ENCODE measurements around the gene OS9. TPM values are rescaled to one million over a fixed set of nuclear protein-coding genes. Genes with fewer than 3 reads are reported as not detected.

Gene OS9
- total and polyA plus RNA-seq, 9 of the 15 experiments (the other 6 are each of a cell fraction or from before 2014, with no cell fraction given), result 4.6 to 105 (median 89.5) TPM

DNA sequence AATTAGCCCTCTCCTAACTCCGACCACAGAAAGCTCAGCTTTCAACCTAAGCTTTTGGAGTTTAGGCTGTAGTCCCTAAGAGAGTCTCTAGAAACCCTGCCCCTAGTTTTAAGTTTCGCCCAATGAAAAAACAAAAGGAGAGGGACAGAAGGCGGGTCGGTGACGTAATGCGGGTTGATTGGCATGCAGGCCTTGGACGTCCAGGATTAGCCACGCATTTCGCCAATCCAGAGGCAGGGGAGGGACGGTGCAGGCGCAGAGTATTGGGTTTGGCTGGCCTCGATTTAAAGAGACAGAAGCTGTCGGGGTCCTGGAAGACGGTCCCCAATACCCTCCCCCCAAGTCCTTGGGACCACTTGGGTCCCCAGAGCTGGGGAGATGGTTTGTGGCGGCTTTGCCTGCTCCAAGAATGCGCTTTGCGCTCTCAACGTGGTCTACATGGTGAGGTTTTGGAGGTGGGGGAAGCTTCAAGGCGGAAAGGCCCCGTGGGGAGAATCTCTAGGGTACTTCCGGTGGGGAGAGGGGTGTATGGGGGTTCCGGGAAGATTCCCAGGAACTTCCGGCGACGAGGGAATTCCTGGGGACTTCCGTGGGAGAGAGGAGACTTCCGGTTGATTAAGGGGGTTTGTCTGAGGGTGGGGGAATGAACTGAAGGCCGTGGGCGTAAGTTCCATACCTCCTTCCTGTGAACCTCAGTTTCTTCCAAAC is 51.0 kb downstream of the OS9 start, which contains the start of gene TSPAN31 (continued):
- TF ChIP-seq ZNF444 (CRISPR knock-in tag; IDR thresholded peaks at IDR 0.05) (0 out of 2 replicates have a peak, but pooled peaks have one; percentile 5), PHB (CRISPR knock-in tag; IDR thresholded peaks at IDR 0.05) (0 out of 2 replicates have a peak, but pooled peaks have one; percentile 13), YBX1 (IDR thresholded peaks at IDR 0.05) (no peak), BMI1 (IDR thresholded peaks at IDR 0.05; ENCODE audit: low read length) (no peak), ZFPM2 (CRISPR knock-in tag; IDR thresholded peaks at IDR 0.05) (0 out of 2 replicates have a peak, but pooled peaks have one; percentile 33), POLR2H (tag; IDR thresholded peaks at IDR 0.05; ENCODE audit: low read depth) (peak; percentile 70), PRPF4 (IDR thresholded peaks at IDR 0.05; ENCODE audit: insufficient read depth, low read depth, low read length, poor library complexity, severe bottlenecking) (no peak), ZNF12 (CRISPR knock-in tag; IDR thresholded peaks at IDR 0.05) (no peak), KLF6 (CRISPR knock-in tag; IDR thresholded peaks at IDR 0.05; ENCODE audit: borderline replicate concordance) (no peak), NR2F6 (CRISPR knock-in tag; IDR thresholded peaks at IDR 0.05) (no peak), E2F3 (CRISPR knock-in tag; IDR thresholded peaks at IDR 0.05) (no peak), ATF1 (CRISPR knock-in tag; IDR thresholded peaks at IDR 0.05) (peak; percentile 61; the same call in 1 of the 2 replicates), ATF1 (tag; IDR thresholded peaks at IDR 0.05) (peak; percentile 99), KAT7 (CRISPR knock-in tag; IDR thresholded peaks at IDR 0.05; ENCODE audit: borderline replicate concordance) (peak; percentile 72; the same call in 1 of the 2 replicates), PURB (CRISPR knock-in tag; IDR thresholded peaks at IDR 0.05; ENCODE audit: low read depth) (no peak)
- TF ChIP-seq, protein P1, sequence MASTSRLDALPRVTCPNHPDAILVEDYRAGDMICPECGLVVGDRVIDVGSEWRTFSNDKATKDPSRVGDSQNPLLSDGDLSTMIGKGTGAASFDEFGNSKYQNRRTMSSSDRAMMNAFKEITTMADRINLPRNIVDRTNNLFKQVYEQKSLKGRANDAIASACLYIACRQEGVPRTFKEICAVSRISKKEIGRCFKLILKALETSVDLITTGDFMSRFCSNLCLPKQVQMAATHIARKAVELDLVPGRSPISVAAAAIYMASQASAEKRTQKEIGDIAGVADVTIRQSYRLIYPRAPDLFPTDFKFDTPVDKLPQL (IDR thresholded peaks at IDR 0.05; ENCODE audit: extremely low read depth, insufficient read length), result no peak
- TF ChIP-seq, protein P2, sequence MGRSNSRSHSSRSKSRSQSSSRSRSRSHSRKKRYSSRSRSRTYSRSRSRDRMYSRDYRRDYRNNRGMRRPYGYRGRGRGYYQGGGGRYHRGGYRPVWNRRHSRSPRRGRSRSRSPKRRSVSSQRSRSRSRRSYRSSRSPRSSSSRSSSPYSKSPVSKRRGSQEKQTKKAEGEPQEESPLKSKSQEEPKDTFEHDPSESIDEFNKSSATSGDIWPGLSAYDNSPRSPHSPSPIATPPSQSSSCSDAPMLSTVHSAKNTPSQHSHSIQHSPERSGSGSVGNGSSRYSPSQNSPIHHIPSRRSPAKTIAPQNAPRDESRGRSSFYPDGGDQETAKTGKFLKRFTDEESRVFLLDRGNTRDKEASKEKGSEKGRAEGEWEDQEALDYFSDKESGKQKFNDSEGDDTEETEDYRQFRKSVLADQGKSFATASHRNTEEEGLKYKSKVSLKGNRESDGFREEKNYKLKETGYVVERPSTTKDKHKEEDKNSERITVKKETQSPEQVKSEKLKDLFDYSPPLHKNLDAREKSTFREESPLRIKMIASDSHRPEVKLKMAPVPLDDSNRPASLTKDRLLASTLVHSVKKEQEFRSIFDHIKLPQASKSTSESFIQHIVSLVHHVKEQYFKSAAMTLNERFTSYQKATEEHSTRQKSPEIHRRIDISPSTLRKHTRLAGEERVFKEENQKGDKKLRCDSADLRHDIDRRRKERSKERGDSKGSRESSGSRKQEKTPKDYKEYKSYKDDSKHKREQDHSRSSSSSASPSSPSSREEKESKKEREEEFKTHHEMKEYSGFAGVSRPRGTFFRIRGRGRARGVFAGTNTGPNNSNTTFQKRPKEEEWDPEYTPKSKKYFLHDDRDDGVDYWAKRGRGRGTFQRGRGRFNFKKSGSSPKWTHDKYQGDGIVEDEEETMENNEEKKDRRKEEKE (IDR thresholded peaks at IDR 0.05; ENCODE audit: borderline replicate concordance in 1 of 2, control insufficient read depth in 1 of 2, low read depth in 2 of 2, low read length in 1 of 2), result no peak
- TF ChIP-seq, protein P3, sequence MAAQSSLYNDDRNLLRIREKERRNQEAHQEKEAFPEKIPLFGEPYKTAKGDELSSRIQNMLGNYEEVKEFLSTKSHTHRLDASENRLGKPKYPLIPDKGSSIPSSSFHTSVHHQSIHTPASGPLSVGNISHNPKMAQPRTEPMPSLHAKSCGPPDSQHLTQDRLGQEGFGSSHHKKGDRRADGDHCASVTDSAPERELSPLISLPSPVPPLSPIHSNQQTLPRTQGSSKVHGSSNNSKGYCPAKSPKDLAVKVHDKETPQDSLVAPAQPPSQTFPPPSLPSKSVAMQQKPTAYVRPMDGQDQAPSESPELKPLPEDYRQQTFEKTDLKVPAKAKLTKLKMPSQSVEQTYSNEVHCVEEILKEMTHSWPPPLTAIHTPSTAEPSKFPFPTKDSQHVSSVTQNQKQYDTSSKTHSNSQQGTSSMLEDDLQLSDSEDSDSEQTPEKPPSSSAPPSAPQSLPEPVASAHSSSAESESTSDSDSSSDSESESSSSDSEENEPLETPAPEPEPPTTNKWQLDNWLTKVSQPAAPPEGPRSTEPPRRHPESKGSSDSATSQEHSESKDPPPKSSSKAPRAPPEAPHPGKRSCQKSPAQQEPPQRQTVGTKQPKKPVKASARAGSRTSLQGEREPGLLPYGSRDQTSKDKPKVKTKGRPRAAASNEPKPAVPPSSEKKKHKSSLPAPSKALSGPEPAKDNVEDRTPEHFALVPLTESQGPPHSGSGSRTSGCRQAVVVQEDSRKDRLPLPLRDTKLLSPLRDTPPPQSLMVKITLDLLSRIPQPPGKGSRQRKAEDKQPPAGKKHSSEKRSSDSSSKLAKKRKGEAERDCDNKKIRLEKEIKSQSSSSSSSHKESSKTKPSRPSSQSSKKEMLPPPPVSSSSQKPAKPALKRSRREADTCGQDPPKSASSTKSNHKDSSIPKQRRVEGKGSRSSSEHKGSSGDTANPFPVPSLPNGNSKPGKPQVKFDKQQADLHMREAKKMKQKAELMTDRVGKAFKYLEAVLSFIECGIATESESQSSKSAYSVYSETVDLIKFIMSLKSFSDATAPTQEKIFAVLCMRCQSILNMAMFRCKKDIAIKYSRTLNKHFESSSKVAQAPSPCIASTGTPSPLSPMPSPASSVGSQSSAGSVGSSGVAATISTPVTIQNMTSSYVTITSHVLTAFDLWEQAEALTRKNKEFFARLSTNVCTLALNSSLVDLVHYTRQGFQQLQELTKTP (IDR thresholded peaks at IDR 0.05; ENCODE audit: low read depth in 1 of 2, partially characterized antibody in 2 of 2), result no peak
- TF ChIP-seq, protein P4, sequence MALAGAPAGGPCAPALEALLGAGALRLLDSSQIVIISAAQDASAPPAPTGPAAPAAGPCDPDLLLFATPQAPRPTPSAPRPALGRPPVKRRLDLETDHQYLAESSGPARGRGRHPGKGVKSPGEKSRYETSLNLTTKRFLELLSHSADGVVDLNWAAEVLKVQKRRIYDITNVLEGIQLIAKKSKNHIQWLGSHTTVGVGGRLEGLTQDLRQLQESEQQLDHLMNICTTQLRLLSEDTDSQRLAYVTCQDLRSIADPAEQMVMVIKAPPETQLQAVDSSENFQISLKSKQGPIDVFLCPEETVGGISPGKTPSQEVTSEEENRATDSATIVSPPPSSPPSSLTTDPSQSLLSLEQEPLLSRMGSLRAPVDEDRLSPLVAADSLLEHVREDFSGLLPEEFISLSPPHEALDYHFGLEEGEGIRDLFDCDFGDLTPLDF (CRISPR knock-in tag; IDR thresholded peaks at IDR 0.05), result no peak
